Panc1 (cell line): ENCODE measurements around the gene IKBIP. TPM values are rescaled to one million over a fixed set of nuclear protein-coding genes. Genes with fewer than 3 reads are reported as not detected.

Source experiments
- ATAC-seq: fragments of 200-7000 bp; cut with Tn5 transposase; 2 replicates; pipeline ENCODE4 v1.9.1; 2020; ENCODE audit warnings: mild to moderate bottlenecking, moderate library complexity
- BruUV-seq: library from RNA; stranded (reverse); fragments of 400-500 nt; replicated peaks from 2 replicates; lab custom pipeline; 2021; lab: Mats Ljungman, UMichigan
- CTCF ChIA-PET: fragments of 300-600 bp; sonication (Branson Sonifier 250); formaldehyde crosslinking; loops from one replicate; lab custom pipeline; 2022; ENCODE audit warnings: antibody characterized with exemption; lab: Charles Lee
- POLR2A ChIA-PET: fragments of 300-600 bp; sonication (Branson Sonifier 250); formaldehyde crosslinking; loops from one replicate; lab custom pipeline; 2022; ENCODE audit warnings: antibody characterized with exemption; lab: Charles Lee
- DNase-seq: peaks from one replicate; pipeline ENCODE4 v3.0.0-alpha.2; 2010; ENCODE audit warnings: low read depth, low spot score
- H3K27ac ChIP-seq: 2 replicates; pipeline ENCODE4 v1.5.1; 2011; ENCODE audit warnings: mild to moderate bottlenecking, low read length, inconsistent platforms
- H3K27me3 ChIP-seq: fragments of 200-500 bp; sonication (Bioruptor generic); 2 replicates; pipeline ENCODE4 v1.6.0; 2014; ENCODE audit warnings: low read length, inconsistent platforms; ENCODE audit not compliant: control insufficient read depth, insufficient read depth
- H3K36me3 ChIP-seq: fragments of 200-500 bp; sonication (Bioruptor generic); 2 replicates; pipeline ENCODE4 v1.5.1; 2014; ENCODE audit warnings: inconsistent platforms, mild to moderate bottlenecking, low read length, moderate library complexity; ENCODE audit not compliant: control insufficient read depth, insufficient read depth
- H3K4me1 ChIP-seq: 2 replicates; pipeline ENCODE4 v1.5.1; 2011; ENCODE audit warnings: inconsistent platforms, mild to moderate bottlenecking, low read length, moderate library complexity; ENCODE audit not compliant: control insufficient read depth, insufficient read depth
- H3K4me3 ChIP-seq, 2 experiments: 2 replicates each; pipeline ENCODE4 v1.5.1; 2011 to 2012; ENCODE audit warnings: low read depth in 2 of 2, low read length in 2 of 2, mild to moderate bottlenecking in 2 of 2, inconsistent platforms in 1 of 2, moderate library complexity in 1 of 2
- H3K9me3 ChIP-seq: fragments of 200-500 bp; sonication (Bioruptor generic); 2 replicates; pipeline ENCODE4 v1.5.1; 2014; ENCODE audit warnings: low read depth, mild to moderate bottlenecking, inconsistent platforms, low read length, moderate library complexity; ENCODE audit not compliant: control insufficient read depth, insufficient read depth
- CTCF ChIP-seq: fragments of 450-650 bp; IDR thresholded peaks from 2 replicates; pipeline ENCODE4 v1.5.1; 2017; ENCODE audit warnings: mild to moderate bottlenecking
- POLR2AphosphoS5 ChIP-seq: IDR thresholded peaks from 2 replicates; pipeline ENCODE4 v1.6.1; 2012; ENCODE audit warnings: mild to moderate bottlenecking, low read depth, low read length, moderate library complexity
- REST ChIP-seq, 2 experiments: IDR thresholded peaks; 2 replicates each; pipeline ENCODE4 v1.6.1; 2011 to 2012; ENCODE audit warnings: low read depth in 2 of 2, control low read depth in 1 of 2, low read length in 1 of 2, mild to moderate bottlenecking in 1 of 2, moderate library complexity in 1 of 2; ENCODE audit not compliant: insufficient read depth in 1 of 2
- SIN3A ChIP-seq: IDR thresholded peaks from 2 replicates; pipeline ENCODE4 v1.6.1; 2012; ENCODE audit warnings: low read depth, mild to moderate bottlenecking, low read length, moderate library complexity, borderline replicate concordance; ENCODE audit not compliant: insufficient read depth
- TCF7L2 ChIP-seq: IDR thresholded peaks from 2 replicates; pipeline ENCODE4 v1.6.1; 2011; ENCODE audit warnings: mild to moderate bottlenecking, low read depth, low read length, inconsistent platforms
- in situ Hi-C: cut with HindIII; loops from 2 replicates; pipeline ENCODE4 v1.10.0; 2016; ENCODE audit warnings: low sequenced_read_pairs, low pct_unique_long_range_greater_than_20kb
- intact Hi-C: fragments of 100-400 bp; cut with micrococcal nuclease; formaldehyde crosslinking; loops from one replicate; pipeline ENCODE4 v1.10.0; 2022; ENCODE audit not compliant: unreplicated experiment
- total RNA-seq: library from RNA; stranded (reverse); gene quantifications from one replicate; pipeline ENCODE4 v1.2.1, GENCODE V29; 2021; ENCODE audit not compliant: unreplicated experiment

The IKBIP gene
- total RNA-seq, 1 experiment from 2014 or later = 33.7 TPM

- ChIA-PET CTCF (no interaction called here), POLR2A (no interaction called here)
- H3K4me1 ChIP-seq = no peaks in the 10 kb centered on the region
- H3K27me3 ChIP-seq = no peaks in the 10 kb centered on the region
- no peak for ATAC-seq
- peaks cover 7% of the 10 kb centered on the region; the same call in 1 of the 2 replicates for H3K36me3 ChIP-seq
- TF ChIP-seq CTCF = no peak
- no peak for TF ChIP-seq REST (IDR thresholded peaks at IDR 0.05; ENCODE audit: insufficient read depth in 1 of 2, low read depth in 2 of 2, low read length in 1 of 2)
- no peak for TF ChIP-seq SIN3A
- no peak for TF ChIP-seq TCF7L2
- TF ChIP-seq POLR2AphosphoS5 = no peak
- DNase-seq = no peak
- in situ Hi-C loops (no loop called here), intact Hi-C loops (no loop called here)
- no peak overlapping the region for H3K4me3 ChIP-seq
- no peak overlapping the region for H3K27ac ChIP-seq
- BruUV-seq = no TSS peak
- H3K9me3 ChIP-seq = no peaks in the 10 kb centered on the region
Observed at GRCh38 chr12:98660521-98660920, 15.9 kb upstream of the IKBIP start.

- in situ Hi-C loops = no loop called here
- no peak overlapping the region for H3K27ac ChIP-seq
Observed at GRCh38 chr12:98656289-98657101, 11.9 kb upstream of the IKBIP start.

More at GRCh38 chr12:98656289-98657101, 11.9 kb upstream of the IKBIP start:
- intact Hi-C loops = loop anchor here (10.0 kb wide), 1 partner anchor 232 kb away; no protein-coding TSS in a partner anchor
- no peak for DNase-seq
- ChIA-PET POLR2A (no interaction called here), CTCF (interaction anchor here (0.7 kb wide), 1 partner anchor 386 kb away, joined by 6 read pairs; no protein-coding TSS in a partner anchor)
- H3K36me3 ChIP-seq = no peaks in the 10 kb centered on the region; the same call in 1 of the 2 replicates
- H3K9me3 ChIP-seq = no peaks in the 10 kb centered on the region
- no peak for ATAC-seq
- H3K4me3 ChIP-seq = no peak overlapping the region
- BruUV-seq = no TSS peak
- H3K4me1 ChIP-seq = no peaks in the 10 kb centered on the region
- H3K27me3 ChIP-seq = no peaks in the 10 kb centered on the region
- TF ChIP-seq REST (IDR thresholded peaks at IDR 0.05; ENCODE audit: insufficient read depth in 1 of 2, low read depth in 2 of 2, low read length in 1 of 2) (no peak), POLR2AphosphoS5 (no peak), CTCF (no peak), SIN3A (no peak)
